Neural cell (in vitro differentiated cells): Measurements from ENCODE around the gene DEFB132.

Experiments used
- TF ChIP-seq, protein P1 (sequence below): fragments of 450-650 bp; IDR thresholded peaks from 2 replicates; pipeline ENCODE4 v1.5.1; 2014; ENCODE audit warnings: antibody characterized with exemption, mild to moderate bottlenecking, moderate library complexity; ENCODE audit not compliant: poor library complexity, severe bottlenecking
- TF ChIP-seq, protein P2 (sequence below): IDR thresholded peaks from 2 replicates; pipeline ENCODE4 v1.6.1; 2012; ENCODE audit warnings: borderline replicate concordance

DNA sequence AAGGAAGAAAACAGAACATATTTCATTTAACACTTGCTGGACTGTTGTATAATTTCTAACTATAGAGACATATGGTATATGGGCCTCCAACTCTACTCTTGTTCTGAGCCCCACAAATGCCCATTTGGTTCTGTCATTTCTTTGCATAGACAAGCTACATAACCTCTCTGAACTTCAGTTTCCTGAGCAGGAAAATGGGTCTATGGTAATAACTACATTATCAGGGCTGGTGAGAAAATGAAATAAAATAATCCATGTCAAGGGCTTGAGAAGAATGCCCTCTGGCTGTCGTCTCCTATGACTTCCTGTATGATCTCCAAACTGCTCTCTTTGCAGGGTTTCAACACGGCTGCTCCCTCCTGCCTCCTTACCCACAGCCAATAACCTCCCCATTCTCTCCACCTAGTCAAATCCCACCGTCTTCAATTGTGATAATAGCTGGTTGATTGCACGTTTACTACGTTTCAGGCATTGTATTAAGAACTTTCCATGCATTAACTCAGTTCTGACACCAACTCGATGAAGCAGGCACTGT, 51.8 kb downstream of the DEFB132 start:
- TF ChIP-seq, protein P1, sequence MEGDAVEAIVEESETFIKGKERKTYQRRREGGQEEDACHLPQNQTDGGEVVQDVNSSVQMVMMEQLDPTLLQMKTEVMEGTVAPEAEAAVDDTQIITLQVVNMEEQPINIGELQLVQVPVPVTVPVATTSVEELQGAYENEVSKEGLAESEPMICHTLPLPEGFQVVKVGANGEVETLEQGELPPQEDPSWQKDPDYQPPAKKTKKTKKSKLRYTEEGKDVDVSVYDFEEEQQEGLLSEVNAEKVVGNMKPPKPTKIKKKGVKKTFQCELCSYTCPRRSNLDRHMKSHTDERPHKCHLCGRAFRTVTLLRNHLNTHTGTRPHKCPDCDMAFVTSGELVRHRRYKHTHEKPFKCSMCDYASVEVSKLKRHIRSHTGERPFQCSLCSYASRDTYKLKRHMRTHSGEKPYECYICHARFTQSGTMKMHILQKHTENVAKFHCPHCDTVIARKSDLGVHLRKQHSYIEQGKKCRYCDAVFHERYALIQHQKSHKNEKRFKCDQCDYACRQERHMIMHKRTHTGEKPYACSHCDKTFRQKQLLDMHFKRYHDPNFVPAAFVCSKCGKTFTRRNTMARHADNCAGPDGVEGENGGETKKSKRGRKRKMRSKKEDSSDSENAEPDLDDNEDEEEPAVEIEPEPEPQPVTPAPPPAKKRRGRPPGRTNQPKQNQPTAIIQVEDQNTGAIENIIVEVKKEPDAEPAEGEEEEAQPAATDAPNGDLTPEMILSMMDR: peak; percentile 56
- TF ChIP-seq, protein P2, sequence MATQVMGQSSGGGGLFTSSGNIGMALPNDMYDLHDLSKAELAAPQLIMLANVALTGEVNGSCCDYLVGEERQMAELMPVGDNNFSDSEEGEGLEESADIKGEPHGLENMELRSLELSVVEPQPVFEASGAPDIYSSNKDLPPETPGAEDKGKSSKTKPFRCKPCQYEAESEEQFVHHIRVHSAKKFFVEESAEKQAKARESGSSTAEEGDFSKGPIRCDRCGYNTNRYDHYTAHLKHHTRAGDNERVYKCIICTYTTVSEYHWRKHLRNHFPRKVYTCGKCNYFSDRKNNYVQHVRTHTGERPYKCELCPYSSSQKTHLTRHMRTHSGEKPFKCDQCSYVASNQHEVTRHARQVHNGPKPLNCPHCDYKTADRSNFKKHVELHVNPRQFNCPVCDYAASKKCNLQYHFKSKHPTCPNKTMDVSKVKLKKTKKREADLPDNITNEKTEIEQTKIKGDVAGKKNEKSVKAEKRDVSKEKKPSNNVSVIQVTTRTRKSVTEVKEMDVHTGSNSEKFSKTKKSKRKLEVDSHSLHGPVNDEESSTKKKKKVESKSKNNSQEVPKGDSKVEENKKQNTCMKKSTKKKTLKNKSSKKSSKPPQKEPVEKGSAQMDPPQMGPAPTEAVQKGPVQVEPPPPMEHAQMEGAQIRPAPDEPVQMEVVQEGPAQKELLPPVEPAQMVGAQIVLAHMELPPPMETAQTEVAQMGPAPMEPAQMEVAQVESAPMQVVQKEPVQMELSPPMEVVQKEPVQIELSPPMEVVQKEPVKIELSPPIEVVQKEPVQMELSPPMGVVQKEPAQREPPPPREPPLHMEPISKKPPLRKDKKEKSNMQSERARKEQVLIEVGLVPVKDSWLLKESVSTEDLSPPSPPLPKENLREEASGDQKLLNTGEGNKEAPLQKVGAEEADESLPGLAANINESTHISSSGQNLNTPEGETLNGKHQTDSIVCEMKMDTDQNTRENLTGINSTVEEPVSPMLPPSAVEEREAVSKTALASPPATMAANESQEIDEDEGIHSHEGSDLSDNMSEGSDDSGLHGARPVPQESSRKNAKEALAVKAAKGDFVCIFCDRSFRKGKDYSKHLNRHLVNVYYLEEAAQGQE: no peak
